ENCODE data around the gene QRFP.
"Not testable (repeated sequence)": the region's sequence is repeated elsewhere in the genome, so short reads cannot be mapped to it uniquely, and the experiment has no call there.

The QRFP gene

GRCh38 chr9:130849356-130849755, 47.3 kb downstream of the QRFP start:
- no peak for DNase-seq (ENCODE audit: low read depth, low spot score)

DNA sequence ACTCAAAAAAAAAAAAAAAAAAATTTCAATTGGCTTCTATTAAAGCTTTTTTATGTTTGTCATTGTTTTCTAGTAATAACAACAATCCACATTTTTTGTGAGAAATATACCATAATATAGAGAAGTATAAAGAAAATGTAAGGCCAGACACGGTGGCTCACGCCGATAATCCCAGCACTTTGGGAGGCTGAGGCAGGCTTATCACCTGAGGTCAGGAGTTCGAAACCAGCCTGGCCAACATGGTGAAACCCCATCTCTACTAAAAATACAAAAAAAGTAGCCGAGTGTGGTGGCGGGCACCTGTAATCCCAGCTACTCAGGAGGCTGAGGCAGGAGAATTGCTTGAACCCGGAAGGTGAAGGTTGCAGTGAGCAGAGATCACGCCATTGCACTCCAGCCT, 48.1 kb downstream of the QRFP start:
- not testable (repeated sequence) for DNase-seq (ENCODE audit: low read depth, low spot score)

GRCh38 chr9:130847306-130848217, 49.0 kb downstream of the QRFP start:
- DNase-seq (ENCODE audit: low read depth, low spot score) = no peak

GRCh38 chr9:130846487-130847305, 49.9 kb downstream of the QRFP start:
- DNase-seq (ENCODE audit: low read depth, low spot score) = no peak

DNA sequence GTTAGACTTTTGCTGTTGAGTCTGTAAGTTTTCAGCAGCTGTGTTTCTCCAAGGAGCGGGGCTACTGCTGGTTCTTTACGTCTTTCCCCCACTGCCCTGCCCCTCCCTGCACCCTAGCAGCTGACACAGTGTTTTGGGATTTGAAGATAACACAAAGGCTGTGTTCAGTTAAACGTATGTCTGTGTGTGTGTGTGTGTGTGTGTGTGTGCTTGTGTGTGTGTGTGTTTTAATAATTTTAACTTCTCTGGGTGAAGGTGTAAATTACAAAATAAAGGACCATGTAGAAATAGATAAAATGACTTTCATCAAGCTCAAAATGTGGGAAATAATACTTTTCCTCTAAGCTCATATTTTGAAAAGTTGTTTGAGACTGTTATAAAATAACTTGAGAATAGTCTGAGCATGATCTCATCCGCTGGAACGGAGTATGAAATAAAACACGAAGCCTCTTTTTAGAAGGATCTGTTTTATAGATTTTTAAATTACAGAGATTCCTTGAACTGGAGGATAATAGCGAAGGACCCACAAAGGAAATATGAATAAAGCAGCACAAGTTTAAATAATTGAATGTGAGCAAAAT, 50.6 kb downstream of the QRFP start:
- DNase-seq (ENCODE audit: low read depth, low spot score) = no peak

DNA sequence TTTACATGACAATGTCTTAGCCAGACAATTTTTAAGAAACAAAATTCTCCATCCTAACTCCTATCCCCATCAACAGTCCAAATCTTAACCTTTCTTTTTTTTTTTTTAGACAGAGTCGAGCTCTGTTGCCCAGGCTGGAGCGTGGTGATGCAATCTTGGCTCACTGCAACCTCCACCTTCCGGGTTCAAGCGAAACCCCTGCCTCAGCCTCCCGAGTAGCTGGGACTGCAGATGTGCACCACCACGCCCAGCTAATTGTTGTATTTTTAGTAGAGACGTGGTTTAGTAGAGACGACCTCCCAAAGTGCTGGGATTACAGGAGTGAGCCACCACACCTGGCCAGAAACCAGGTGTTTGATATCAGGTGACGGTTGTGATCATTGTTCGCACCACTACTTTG, 51.4 kb downstream of the QRFP start:
- DNase-seq (ENCODE audit: low read depth, low spot score) = no peak

- DNase-seq (ENCODE audit: low read depth, low spot score) = no peak
Measured at GRCh38 chr9:130844044-130844451, 52.6 kb downstream of the QRFP start.

DNA sequence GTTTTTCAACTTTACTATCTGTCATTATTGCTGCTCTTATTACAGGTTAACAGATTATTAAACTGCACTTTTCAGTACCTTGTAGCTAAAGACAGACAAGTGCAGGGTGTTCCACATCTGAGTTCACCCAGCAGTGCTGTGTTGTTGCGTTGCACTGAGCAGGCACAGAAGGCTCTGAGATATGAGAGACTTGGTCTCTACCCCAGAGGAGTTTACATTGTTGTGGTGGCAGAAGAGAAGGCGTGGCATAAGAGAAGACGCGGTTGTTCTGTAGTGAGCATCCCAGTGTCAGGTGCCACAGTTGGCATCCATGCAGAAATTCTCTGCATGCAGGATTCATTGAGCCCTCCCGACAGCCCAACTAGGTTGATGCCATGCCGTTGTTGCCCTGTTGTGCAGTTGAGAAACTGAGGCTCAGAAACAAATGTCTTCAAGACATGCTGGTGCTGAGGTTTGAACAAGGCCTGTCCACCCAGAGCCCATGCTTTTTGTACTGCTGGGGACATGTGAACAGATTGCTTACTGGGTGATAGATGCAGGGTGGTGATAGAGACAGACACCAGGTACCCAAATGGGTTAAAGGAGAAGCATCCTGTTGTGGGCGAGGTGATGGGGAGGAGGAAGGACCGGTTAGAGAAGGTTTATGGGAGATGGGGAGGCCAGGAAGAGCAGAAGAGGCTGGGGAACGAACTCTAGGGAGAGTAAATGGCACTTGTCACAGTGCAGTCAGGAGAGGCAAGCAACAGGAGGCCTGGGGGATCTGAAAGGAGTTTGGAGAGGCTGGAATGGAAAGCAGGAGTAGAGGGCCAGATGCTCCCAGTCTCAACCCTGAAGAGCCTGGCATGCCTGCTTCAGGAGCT, 53.3 kb downstream of the QRFP start:
- DNase-seq (ENCODE audit: low read depth, low spot score) = no peak
